Activated gamma-delta T cell treated with anti-CD3 and anti-CD28 coated beads, Interleukin-2, amount 50 U/mL, for 16 hours (primary cell): ENCODE measurements around the gene ZBTB11.
"Not testable (repeated sequence)": the region's sequence is repeated elsewhere in the genome, so short reads cannot be mapped to it uniquely, and the experiment has no call there.

Experiments
- DNase-seq: peaks from one replicate; pipeline ENCODE4 v3.0.0-alpha.2; 2020; ENCODE audit warnings: low read depth

The ZBTB11 gene

DNA sequence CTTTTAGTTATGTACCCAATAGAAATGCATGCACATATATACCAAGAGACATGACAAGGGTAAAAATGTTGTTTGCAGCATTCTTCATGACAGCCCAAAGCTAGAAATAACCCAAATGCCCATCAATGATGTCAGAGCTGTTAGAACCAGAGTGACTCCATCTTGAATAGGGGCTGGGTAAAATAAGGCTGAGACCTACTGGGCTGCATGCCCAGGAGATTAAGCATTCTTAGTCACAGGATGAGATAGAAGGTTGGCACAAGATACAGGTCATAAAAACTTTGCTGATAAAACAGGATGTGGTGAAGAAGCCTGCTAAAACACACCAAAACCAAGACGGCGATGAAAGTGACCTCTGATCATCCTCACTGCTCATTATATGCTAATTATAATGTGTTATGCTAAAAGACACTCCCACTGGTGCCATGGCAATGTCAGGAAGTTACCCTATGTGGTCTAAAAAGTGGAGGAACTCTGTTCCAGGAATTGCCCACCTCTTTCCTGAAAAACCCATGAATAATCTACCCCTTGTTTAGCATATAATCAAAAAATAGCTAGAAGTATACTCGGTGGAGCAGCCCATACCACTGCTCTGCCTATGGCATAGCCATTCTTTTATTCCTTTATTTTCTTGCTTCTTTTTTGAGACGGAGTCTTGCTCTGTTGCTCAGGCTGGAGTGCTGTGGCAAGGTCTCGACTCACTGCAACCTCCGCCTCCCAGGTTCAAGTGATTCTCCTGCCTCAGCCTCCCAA is 32.9 kb downstream of the ZBTB11 start:
- DNase-seq, result peak; percentile 34

DNA sequence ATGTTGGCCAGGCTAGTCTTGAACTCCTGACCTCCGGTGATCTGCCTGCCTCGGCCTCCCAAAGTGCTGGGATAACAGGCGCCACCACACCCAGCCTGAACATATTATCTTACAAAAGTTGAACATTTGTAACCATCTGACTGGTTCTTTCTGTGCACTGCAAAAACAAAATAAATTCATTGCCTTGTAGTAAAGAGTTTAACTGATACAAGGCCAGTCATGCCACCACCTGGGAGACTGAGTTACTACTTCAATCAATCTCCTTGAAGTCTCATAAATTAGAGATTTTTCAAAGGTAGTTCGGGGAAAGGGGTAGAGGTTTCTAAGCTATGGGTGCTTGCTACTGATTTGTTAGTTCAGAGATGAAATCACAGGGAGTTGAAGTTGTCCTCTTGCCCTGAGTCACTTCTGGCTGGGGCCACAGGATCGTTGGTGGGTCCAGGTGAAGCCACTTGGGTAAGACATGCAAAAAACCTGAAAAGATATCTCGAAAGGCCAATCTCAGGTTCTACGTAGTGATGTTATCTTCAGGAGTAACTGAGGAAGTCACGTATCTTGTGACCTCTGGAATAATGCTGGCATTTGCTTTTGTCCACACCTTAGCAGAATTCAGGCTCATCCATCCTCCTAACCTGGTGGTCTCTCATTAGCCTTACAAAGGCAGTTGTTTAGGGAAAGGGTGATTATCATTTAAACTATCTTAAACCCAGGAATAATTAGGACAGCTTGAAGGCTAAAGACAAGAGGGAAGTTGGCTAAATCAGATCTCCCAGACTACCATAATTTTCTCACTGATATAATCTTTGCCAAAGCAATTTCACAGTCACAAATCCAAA is 33.7 kb downstream of the ZBTB11 start:
- no peak for DNase-seq

DNA sequence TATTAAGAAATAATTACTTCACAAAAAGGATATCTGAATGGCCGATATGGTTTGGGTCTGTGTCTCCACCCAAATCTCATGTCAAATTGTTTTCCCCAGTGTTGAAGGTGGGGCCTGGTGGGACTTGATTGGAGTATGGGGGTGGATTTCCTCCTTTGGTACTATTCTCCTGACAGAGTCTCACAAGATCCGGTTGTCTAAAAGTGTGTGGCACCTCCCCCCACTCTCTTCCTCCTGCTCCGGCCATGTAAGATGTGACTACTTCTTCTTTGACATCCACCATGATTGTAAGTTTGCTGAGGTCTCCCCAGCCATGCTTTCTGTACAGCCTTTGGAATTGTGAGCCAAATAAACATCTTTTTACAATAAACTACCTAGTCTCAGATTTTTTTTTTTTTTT is 34.5 kb downstream of the ZBTB11 start:
- no peak for DNase-seq

DNA sequence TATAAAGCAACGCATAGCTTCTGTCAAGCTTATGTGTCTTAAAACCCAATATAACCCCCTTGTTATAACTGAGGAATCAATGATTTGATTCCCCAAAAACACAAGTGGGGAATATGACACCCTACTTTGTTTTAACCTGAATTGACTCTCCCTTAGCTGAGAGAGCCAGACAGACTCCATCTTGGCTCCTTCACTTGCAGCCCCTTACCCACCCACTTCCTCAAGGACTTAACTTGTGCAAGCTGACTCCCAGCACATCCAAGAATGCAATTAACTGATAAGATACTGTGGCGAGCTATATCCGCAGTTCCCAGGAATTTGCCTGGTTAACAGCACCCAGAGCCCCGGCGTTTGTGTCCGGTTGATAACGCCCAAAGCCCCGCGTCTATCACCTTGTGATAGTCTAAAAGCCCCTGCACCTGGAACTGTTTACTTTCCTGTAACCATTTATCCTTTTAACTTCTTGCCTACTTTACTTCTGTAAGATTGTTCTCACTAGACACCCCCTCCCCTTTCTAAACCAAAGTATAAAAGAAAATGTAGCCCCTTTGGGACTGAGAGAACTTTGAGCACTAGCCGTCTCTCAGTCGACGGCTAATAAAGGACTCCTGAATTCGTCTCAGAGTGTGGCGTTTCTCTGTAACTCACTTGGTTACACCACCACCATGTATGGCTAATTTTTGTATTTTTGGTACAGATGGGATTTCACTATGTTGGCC is 35.4 kb downstream of the ZBTB11 start:
- not testable (repeated sequence) for DNase-seq

DNA sequence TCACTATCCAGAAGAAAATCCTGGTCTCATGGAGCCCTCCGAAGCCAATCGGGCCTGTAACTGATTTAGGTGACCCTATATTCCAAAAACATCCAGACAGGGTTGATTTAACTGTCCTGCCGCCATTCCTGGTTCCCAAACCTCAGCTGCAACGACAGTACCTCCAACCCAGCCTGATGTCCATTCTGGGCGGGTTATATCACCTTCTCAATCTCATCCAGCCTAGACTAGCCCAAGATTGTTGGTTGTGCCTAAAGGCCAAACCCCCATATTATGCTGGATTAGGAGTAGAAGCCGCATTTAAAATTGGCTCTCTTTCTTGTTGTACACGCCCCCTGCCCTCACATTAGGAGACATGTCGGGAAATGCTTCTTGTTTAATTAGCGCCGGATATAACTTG is 36.7 kb downstream of the ZBTB11 start:
- DNase-seq, result no peak

DNA sequence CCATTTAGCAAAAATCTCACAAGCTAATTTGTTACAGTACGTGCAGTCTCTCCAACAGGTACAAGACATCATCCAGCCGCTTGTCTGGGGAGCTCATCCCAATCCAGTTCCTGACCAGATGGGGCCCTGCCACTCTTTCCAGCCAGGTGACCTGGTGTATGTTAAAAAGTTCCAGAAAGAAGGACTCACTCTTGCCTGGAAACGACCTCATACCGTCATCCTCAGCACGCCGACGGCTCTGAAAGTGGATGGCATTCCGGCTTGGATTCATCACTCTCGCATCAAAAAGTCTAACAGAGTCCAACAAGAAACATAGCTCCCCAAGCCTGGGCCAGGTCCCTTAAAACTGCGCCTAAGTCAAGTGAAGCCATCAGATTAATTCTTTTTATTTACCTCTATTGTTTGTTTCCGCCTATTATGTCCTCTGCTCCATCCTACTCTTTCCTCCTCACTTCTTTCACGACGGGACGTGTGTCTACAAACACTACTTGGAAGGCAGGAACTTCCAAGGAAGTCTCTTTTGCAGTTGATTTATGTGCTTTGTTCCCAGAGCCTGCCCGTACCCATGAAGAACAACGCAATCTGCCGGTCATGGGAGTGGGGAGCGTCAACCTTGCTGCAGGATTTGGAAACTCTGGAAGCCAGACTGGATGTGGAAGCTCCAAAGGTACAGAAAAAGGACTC is 37.5 kb downstream of the ZBTB11 start:
- no peak for DNase-seq

DNA sequence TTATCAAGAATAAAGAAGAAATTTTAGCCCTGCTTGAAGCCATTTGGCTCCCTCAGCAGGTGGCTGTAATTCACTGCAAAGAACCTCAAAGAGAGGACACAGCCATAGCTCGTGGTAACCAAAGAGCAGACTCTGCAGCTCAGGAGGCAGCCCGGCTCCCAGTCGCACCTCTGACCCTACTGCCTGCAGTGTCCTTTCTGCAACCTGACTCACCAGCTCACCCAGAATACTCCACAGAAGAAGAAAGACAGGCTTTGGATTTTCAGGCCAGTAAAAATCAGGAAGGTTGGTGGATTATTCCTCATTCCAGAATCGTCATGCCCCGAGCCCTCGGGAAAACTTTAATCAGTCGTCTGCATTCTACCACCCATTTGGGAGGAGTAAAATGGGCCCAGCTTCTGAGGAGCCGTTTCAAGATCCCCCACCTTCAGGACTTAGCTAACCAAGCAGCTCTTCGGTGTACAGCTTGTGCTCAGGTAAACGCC is 38.6 kb downstream of the ZBTB11 start:
- no peak for DNase-seq

DNA sequence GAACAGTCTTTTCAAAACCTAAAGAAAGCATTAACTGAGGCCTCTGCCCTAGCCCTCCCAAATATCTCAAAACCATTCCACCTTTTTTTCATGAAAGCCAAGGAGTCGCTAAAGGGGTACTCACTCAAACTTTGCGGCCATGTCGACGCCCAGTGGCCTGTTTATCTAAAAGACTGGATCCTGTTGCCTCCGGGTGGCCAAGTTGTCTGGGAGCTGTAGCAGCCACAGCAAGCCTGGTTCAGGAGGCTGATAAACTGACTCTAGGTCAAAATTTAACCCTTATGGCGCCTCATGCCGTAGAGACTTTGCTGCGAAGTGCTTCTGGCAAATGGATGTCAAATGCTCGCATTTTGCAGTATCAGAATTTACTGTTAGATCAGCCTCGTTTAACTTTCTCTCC is 39.5 kb downstream of the ZBTB11 start:
- no peak for DNase-seq

DNA sequence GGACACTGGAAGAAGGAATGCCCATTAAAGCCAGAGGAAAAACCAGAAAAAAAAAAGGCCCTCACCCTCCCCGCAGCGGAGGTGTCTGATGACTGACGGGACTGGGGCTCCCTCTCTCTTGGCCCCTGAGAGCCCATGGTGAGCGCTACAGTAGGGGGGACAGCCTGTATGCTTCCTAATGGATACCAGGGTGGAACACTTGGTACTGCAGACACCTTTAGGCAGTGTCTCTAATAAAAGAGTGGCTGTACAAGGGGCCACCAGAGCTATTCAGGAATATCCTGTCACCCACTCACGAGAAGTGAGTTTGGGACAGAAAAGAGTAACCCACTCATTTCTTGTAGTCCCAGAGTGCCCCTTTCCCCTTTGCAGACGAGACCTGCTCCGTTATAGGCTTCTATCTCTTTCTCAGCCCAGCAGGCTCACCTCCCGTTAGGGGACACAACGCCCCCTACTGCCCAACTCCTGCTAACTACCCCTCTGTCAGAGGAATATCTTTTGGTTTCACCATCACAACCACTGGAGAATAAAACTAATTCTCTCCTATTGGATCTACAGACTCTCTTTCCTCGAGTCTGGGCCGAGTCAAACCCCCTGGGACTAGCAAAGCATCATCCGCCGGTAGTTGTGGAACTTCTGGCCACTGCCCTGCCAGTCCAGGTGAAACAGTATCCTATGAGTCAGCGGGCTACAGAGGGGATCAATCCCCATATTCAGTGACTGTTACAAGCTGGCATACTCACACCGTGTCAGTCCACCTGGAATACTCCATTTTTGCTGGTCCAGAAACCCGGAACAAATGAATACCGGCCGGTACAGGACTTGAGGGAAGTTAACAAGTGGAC is 40.8 kb downstream of the ZBTB11 start:
- DNase-seq, result peak; percentile 39

DNA sequence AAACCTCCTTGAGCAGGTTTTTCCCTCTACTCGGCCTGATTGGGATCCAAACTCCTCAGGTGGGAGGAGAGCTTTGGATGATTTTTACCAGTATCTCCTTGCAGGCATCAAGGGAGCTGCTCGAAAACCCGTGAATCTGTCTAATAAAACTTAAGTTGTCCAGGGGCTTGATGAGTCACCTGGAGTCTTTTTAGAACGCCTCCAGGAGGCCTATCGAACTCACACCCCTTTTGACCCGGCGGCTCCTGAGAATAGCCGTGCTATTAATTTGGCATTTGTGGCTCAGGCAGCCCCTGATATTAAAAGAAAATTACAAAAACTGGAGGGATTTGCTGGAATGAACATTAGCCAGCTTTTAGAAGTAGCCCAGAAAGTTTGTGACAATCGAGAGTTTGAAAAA is 41.6 kb downstream of the ZBTB11 start:
- no peak for DNase-seq

DNA sequence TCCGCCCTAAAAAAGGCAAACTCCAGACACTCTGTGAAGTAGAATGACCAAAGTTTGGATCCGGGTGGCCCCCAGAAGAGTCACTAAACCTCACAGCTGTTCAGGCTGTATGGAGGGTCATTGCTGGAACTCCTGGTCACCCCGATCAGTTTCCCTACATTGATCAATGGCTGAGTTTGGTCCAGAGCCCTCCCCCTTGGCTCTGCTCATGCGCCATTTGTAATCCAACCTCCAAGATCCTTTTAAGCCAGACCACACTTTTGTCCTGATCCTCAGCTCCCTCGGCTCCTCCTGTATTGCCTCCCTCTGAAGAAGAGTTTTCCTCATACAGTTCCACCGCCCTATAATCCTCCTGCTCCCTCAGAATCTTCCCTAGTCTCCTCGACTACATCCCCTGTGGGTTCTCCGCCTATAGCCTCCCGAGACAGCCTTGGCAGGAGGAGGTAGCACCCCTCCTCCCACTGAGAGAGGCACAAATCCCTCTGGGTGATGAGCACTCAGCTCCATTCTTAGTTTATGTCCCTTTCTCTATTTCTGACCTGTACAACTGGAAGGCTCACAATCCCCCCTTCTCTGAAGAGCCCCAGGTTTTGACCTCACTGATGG is 42.2 kb downstream of the ZBTB11 start:
- DNase-seq, result no peak

DNA sequence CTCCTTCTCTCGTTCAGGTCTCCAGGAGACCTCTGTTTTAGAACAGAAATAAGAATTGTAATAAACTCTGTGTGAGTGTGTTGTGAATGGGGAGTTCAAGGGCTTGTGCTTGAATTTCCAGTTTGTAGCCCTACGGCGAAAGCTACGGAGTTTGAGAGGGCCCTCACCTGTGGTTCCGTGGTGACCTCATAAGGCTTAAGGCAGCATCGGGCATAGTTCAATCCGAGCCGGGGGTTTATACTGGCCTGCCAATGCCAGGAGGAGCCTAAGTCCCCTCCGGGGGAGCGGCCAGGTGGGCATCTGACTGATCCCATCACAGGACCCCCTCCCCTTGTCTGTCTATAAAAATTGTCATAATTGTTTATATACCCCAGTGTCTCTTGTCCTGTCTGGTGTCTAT is 43.7 kb downstream of the ZBTB11 start:
- no peak for DNase-seq

DNA sequence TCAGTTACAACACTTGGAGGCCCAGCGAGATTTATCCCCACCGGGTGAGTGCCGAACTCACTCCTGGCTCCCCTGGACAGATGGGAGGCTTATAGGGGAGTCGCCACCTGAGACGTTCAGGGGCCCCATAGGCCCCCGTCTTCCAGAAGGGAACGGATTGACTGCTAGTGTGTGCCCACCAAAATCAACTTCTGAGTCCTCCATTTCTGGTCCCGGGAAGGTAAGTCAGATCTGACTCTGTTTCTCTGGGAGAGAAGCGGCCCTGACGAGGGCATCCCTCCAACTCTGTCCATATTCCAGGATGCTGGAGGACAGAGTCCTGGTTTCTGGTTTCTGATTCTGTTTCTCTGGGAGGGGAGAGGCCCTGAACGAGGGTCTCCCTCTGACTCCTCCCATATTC is 44.3 kb downstream of the ZBTB11 start:
- no peak for DNase-seq

DNA sequence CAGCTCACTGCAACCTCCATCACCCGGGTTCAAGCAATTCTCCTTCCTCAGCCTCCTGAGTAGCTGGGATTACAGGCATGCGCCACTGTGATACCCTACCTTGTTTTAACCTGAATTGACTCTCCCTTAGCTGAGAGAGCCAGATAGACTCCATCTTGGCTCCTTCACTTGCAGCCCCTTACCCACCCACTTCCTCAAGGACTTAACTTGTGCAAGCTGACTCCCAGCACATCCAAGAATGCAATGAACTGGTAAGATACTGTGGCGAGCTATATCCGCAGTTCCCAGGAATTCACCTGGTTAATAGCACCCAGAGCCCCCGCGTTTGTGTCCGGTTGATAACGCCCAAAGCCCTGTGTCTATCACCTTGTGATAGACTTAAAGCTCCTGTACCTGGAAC is 45.0 kb downstream of the ZBTB11 start:
- not testable (repeated sequence) for DNase-seq

DNA sequence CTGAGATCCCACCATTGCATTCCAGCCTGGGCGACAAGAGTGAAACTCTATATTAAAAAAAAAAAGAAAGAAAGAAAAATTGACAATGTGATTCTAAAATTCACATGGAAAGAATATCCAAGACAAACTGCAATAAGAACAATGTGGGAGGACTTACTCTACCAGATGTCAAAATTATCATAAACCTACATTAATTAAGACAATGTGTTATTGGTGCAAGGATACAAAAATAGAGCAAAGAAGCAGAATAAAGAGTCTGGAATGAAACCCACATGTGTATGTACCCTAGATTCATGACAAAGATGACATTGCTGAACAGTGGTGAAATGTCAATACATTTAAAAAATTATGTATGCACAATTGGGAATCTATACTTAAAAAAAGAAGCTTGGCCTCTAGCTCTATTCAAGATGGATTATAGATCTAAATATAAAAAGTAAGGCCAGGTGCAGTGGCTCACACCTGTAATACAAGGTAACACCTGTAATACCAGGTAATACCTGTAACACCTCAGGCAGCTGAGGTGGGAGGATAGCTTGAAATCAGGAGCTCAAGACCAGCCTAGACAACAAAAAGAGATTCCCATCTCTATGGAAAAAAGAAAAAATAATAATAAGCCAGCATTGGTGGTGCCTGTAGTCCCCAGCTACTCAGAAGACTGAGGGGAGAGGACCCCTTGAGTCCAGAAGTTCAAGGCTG is 45.7 kb downstream of the ZBTB11 start:
- DNase-seq, result no peak

DNA sequence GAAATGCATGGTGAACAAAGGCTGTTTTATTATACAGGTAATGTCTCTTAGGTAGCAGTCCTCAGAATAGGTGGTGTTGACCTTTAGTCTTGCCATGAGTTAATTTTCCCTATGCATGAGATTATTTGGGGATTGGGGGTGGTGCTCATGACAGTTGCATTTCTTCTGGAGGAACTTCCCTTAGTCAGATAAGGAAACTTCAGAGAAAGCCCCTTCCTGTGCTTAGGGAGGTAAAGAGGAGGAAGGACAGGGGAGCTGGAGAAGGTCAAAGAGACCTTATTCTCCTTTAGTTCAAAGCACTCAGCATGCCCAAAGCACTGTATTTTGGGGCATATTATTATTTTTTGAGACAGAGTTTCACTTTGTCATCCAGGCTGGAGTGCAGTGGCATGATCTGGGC is 47.7 kb downstream of the ZBTB11 start:
- no peak for DNase-seq

DNA sequence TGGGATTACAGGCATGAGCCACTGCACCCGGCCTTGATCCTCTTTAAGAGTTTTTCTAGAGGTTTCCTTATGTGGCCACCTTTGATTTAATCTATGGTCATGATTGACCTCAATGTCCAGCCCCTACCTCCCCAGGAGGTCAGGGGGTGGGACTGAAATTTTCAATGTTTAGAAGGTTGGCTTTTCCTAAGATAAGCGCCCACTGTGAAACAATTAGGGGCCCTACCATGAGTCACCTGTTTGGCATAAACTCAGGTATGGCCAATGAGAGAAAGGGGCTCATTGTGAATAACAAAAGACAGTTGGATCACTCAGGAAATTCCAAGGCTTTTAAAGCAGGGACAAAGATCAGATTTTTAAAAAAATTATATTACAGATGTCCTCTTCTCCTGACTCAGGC is 51.1 kb downstream of the ZBTB11 start:
- no peak for DNase-seq

DNA sequence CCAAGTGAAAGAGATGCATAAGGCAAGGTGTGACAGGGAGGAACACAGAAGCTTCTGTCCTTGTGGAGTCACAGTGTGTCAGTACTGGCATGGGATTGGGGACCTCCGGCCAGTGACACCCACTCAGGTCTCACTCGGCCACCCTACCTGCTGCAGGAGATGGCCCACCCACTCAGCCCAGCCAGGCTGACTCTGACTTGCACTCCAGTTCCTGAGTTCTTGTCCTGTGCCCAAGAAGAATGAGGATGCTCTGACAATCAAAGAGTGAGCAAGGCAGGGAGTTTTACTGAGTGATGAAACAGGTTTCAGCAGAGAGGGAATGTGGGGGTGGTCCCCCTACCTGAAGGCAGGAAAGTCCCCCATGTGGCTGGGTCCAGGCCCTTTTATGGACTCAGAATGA is 52.1 kb downstream of the ZBTB11 start:
- DNase-seq, result no peak

DNA sequence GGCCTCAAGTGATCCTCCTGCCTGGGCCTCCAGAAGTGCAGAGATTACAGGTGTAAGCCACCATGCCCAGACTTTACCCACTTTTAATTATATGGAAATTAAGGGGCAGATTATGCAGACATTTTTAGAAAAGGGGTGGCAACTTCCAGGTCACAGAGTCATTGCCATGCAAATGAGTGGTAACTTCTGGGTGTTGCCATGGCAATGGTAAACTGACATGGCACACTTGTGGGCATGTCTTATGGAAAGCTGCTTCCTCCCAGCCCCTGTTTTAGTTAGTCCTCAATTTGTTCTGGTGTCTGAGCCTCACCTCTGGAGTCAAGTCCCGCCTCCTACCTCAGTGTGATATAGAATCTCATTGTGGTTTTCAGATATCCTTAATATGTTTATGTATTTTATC is 53.3 kb downstream of the ZBTB11 start:
- DNase-seq, result no peak

DNA sequence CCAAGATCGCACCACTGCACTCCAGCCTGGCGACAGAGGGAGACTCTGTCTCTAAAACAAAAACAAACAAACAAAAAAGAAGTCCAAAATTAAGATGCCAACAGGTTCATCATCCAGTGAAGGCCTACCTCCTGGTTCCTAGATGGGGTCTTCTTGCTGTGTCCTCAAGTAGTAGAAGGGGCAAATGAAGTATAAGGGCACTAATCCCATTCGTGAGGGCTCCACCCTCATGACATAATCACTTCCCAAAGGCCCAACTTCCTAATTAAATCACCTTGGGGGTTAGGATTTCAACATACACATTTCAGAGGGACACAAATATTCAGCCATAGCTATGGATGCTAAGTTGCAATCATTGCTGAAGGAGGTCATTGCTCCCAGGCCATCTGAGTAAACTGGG is 57.2 kb downstream of the ZBTB11 start:
- DNase-seq, result no peak
